Fibroblast of skin of back (primary cell): ENCODE measurements around the gene WDR64.

Experiments
- DNase-seq: peaks from one replicate; pipeline ENCODE4 v3.0.0-alpha.2; 2013

Gene WDR64

DNA sequence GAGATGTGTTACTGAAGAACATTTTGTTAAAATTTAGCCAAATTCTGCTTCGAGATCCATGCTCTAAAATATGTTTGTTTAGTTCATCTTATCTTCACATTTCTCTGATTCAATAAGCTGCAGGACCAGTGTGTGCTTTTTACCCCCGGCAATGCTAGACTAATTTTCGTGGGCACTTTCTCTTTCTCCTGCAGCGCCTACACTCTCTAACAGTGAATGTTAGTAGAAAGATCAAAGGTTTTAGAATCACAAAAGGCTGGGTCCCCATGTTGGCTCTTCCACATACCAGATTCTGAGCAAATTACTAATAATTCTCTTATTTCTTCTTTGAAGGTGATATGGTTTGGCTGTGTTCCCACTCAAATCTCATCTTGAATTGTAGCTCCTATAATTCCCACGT, 20.4 kb upstream of the WDR64 start:
- no peak for DNase-seq

DNA sequence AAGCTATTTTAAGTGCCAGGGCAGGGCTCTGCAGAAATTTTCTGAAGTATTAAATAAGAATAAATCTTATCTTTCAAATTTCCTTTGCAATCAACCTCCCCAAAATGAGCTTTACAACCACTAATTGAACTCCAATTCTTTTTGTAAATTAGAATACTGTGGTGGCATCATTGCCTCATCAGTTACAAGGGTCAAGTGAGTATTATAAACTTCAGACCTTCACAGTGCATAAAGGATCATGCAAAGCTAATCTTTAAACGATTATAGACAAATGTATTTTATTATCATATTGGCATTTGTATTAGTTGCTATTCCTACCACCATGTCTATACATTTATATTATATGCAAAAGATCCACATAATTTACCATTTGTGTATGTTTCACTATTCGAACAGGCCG, 19.1 kb upstream of the WDR64 start:
- no peak for DNase-seq

DNA sequence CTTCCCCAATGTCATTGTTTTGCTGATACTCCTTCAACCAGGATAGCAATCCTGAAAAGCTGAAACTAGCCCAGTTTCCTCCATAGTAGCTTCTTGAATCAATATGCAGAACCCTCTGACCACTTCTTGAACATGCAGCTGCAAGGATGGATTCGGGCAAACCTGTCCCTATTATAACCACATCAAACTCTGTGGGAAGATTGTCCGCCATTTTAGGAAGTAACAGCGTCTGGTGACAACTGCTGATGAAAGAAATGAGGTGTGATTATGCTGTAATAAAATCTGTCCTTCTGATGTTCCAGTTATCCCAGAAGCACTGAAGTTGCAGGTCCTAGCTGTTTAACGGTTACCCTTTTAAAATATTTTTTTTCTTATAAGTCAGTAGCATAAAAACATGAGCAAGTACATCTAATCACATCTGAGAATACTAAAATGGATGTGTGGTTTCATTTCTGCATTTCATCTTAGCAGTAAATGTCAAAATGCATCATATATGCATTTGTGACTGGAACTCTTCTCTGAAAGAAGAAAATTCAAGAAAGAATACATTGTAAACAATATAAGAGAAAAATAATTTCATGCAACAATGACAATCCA, 16.4 kb upstream of the WDR64 start:
- no peak for DNase-seq

DNA sequence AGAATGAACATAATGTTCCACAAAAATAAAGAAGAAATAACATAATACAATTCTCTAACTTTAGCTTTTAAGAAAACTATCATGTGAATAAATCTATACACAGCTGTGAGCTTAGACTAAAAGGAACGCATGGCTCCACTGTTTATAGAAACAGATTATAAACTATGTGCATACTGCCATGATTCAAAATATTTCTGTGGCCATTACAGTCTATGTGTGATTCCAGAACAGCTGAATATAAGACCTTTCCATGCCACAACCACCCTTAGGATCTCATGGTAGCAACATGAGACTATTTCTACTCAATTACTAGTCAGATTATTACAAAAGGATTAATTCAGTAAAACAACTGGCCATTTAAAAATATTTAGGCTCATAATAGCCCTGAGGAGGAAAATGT, 15.8 kb upstream of the WDR64 start:
- no peak for DNase-seq

DNA sequence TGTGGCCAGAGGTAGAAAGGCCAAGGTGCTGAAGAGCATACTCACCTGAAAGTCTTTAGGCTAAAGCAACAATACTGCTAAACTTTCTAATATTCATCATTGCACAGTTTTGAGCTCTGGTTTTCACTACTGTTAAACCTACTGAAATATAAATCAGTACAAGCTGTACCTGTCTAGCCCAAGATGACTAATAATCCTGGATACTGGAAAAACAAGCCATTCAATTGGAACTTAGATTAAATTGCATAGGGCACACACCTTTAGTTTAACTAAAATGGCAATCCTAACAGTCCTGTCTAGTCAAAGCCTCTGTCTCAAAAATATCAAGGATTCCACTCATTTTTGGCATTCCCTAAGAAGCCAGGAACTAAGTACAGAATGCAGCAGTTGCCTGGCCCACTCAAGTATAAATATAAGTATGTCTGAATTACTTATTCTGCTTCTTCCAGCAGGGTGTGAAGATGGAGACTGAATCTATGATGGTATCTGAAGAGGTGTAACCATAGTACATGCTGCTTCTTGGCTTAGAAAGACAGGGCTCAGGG, 15.0 kb upstream of the WDR64 start:
- peak; percentile 46 for DNase-seq

DNA sequence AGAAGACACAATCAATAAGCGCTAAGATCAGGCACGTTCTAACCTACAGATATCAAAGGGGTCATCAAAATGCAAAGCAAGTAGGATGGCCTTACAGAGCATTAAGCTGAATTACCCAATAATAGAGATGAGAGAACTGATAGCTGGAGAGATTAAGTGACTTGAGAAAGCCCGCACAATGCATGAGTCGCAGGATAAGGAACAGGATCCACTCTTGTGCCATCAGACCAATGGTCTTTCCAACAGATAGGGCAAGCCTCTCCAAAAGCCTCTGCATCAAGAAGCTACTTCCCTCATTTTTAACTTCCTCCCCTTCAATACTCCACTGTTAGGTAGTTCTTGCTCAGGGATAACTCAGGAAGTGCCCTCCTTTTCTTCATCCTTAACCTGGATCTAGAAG, 14.5 kb upstream of the WDR64 start:
- no peak for DNase-seq

DNA sequence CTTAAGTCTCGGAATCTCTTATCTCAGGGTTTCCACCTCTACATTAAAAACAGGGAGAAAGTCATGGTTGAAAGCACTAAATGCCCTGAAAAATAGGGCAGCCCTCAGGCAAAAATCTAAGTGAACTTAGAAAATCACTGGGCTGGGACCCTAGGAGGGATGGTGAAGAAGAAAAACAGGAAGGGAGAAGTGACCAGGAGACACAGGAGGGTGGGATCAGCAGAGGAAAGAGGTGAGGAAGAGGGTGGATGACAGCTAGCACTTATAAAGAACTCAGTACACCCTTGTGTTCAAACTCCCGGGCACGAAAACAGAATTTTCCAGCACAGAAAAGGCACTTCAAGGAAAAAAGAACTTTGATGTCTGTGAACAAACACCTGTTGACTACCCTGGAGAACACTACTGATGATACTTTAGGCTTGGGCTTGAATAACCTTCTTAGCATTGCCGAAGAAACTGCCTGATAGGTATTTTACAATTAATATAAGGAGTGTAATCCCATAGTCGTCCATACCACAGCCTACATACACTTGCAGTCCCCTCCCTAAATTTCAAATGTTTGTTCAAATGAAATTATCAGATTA, 13.9 kb upstream of the WDR64 start:
- no peak for DNase-seq

DNA sequence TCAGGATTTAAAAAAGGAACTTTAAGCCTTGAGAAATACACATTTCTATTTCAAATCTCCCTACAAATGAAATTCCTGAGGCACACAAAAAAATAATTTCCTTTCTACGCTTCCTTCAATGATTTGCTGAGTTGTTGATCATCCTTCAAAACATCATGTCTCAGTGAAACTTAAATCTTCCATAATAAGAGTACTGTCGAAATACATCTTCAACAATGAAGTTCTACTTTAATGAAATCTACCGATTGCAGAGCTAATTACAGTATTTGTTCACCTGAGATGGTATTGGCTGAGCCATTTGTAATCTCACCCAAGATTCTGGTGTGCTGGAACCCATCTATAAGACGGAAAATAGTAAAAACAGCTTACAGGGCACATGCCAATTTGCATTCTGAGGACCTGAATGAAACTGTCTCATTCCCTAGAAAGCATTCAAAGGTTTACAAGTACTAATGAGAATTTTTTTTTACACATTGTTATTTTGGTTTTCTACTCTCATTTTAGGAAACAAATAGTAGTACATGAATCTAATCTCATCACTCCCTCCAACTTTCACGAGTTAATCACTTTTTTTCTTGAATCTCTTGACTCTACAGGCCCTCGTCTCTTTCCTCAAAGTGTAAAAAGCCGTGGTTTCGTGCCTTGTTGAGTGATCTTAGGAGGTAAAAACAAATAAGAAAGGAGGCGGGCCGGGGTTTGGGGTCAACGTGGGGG, 13.0 kb upstream of the WDR64 start:
- DNase-seq = peak; percentile 46

DNA sequence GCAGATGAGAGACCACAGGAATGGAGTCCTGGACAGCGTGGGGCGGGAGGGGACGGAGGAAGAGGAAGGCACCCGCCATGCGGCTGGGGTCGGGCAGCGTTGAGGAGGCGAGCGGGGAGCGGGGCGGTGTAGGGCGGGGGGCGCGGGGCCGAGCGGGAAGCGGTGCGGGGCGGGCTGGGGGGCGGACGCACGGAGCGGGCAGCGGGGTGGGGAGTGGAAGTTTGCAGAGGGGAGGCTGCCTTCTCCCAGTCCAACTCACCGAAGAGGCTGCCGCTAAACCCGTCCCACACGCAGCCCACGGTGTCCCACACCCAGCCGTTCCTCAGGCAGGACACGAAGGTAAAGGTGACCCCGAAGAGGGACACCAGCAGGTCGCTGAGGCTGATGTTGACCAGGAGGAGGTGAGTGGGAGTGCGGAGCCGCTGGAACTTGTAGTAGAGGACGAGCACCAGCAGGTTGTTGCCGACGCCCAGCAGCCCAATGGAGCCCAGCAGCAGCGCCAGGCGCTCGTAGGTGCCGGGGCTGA, 12.4 kb upstream of the WDR64 start:
- DNase-seq = no peak

DNA sequence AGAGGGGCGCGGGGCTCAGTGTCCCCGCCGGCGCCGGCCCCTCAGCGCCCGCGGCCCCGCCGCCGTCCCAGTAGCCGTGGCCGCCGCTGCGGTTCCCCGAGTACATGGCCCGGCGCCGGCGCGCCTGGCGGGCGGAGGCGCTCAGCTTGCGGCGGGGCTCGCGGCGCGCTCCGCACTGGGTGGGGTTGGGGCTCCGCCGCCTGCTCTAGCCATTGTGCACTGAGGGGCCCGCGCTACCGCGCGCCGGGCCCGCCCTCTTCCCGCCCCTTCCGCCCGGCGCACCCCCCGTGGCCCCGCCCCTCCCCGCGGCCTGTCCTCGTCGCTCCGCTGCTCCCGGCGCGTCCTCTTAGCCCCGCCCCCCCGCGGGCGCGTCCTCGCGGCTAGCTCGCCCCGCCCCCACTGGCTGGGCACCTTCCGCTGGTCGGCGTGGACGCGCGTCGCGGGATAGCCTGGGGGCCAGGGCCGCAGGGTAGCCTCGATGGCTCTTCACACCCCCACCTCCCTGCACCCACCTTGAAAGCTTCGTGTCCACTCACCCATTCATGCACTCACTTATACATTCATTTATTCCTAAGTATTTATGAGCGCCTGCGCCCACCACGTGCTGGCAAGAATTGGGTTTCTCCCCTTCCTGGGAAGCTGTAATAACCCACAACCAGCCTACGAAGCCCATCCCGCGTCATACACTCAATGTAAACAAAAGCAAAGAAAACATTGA, 11.8 kb upstream of the WDR64 start, which contains the start of the genes CHML and OPN3:
TSS of gene CHML (minus strand) at position 221 of the 718 bp plus-strand sequence. CDS start 4,603 bp downstream, outside the sequence.
TSS of gene OPN3 (minus strand) at position 221 of the 718 bp plus-strand sequence. CDS start at position 106, 115 bp downstream.
- peak; percentile 86 for DNase-seq

DNA sequence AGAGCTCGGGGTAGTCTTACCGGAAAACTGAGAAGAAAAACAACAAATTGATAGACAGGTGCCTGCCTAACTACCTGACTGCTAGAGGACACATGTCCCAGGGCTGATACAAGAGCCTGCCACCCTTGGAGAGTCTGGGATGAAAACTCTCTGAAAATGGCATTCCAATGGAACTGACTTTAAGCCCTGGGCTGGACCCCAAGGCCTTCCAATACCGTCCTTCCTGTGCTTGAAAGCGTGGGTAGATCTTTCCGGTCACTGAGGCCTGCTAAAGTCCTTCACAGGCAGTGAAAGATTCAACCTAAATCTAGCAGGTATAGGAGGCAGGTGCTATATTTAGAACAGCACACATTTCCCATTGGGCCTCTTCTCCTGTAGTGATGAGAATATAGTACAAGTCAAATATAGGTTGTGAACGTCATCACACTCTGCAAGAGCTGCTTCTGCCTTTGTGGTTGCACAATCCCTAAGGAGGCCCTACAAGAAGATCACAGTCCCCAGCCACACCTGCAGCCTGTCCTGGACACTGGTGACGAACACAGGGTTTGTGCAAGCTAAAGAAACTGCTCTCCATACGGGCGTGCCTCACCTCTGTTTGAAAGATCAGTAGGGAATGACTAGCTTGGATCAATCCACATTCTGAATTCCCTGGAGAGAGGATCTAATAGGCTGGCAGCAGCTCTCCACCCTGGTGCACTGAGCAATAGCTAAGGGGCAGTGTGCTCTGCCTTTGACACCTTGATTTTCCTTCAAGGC, 11.0 kb upstream of the WDR64 start:
- peak; percentile 3 for DNase-seq

DNA sequence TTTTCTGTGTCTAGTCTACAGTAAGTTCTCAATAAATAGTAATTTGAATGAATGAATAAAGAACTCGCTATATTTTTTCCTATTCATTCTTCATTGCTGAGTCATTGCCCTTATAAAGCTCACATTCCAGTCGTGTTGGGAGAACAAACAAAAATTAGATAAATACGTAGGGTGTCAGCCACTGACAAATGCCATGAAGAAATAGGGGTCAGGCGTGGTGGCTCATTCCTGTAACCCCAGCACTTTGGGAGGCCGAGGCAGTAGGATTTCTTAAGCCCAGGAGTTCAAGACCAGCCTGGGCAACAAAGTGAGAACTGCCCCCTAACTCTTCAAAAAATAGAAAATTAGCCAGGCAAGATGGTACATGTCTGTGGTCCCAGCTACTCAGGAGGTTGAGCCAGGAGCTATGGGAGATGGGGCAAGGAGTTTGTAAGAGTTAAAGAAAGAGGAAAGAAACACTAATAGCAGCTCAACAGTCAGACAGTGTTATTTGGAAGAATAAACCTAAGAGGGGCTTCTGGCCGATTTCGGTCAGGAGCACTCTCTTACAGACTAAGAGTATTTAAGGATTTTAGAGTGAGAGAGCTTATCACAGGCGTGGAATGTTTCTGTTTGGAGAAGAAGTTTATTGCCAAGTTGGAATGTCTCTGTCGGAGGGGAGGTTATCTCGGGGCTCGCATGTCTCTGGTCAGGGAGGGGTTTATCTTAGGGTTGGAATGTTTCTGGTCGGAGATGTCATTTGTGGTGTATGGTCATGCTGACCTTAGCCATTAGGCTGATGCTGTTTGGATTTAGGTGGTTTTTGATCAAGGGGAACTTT, 10.1 kb upstream of the WDR64 start:
- peak; percentile 83 for DNase-seq

DNA sequence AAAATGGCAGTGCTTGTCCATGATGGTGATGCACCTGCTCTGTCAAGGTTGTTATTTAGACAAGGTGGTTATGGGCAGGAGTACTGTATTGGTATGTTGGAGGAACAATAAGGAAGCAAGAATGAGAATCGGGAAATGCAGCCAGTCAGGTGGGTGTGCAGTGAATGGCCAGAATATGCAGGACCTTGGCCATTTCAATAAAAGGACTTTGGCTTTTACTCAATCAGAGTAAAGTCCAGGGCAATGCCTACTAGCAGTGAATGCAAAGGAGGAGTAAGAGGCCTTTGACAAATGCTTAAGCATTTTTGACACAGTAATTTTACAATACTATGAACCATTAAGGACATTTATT, 9.5 kb upstream of the WDR64 start:
- no peak for DNase-seq

DNA sequence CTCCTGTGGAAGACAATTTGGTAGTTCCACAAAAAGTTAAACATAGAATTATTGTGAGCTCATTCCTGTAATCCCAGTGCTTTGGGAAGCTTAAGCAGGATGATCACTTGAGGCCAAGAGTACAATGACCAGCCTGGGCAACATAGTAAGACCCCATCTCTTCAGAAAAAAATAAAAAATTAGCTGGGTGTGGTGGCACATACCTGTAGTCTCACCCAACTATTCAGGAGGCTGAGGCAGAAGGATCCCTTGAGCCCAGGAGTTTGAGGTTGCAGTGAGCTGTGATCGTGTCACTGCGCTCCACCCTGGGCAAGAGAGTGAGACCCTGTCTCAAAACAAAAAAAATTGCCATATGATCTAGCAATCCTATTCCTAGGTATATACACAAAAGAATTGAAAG, 7.8 kb upstream of the WDR64 start:
- no peak for DNase-seq

DNA sequence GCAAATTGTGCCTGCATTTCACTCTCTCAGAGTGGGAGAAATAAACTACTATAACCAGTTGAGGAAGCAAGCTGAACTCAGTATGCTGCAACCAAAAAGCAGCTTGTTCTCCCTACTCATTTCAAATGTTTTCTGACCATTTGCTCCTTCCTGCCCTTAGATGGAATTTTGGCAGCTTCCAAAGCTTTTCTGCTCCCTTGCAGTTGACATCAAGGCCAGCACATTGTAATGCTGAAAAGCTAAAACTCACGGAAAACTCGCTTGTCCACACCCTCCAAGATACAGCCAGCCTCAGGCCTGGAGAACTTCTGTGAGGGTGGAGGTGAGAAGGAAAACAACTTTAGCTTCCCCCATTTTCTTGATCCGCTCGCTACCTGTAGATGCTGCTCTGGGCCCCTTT, 6.9 kb upstream of the WDR64 start:
- no peak for DNase-seq

DNA sequence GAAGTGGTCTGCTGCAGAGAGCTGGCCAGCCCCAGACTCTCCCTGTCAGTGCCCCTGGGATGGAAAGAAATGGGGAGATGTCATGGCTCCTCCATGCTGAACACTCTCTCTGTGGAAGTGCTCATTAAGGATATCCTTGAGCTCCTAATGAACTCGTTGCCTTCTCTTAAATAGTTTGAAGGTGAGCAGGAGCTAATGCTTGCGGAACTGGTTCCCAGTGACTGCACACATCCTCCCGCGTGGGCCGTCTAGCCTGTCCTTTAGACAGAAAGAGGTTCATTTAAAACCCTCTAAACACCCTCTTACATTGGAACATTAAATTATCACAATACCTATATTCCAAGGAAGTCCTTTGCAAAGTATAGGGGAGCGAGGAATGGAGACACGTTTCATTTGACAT, 5.9 kb upstream of the WDR64 start:
- no peak for DNase-seq

DNA sequence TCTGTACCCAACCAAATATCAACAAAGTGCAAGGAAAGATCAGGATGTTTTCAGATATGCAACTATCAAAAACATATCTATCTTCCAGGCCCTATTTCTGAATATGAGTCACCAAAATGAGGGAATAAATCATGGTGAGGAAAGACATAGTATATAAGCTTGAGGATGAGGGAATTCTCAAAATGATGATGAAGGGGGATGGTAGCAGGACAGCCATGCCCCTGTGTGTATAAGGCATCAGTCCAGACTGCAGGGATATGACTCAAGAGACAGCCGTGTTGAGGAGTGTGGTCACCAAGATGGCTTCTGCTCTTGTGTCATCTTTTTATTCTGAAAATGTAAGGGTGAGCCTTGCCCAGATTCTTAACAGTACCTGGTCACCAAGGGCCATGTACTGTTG, 4.4 kb upstream of the WDR64 start:
- peak; percentile 84 for DNase-seq

DNA sequence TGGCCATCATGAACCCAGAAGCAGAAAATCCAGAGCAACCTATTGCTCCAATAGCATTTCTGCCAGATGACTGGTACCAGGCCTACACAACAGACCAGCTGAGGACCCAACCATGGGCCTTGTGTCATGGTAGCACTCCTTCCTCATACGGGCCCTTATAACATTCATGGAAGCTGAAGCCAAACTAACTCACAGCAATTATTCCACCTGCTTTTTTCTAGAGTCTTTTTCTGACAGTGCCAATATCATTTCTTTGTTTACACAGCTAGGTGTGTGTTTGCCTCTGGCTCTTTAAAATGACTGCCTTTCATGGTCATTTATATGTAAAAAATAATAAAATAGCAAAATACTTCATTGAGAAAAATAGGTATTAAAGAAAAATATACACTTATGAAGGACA, 3.9 kb upstream of the WDR64 start:
- no peak for DNase-seq

DNA sequence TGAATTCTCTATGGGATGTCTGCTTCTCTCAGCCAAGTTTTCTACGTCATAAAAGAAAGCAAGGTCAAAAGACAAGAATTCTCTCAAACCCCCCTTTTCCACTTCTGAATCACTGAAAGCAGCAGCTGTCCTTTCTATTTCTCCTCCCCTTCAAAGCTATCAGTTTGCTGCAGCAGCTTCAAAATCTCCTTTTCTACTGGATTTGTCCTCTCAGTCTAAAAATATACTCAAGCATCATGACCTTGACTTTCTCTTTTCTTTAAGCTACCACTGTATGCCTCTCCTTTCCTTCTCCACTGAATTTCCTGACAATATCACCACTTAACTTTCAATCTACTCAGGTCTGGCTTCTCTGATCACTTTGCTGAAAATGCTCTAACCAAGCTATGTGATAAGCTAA, 1.9 kb downstream of the WDR64 start:
- DNase-seq = no peak

DNA sequence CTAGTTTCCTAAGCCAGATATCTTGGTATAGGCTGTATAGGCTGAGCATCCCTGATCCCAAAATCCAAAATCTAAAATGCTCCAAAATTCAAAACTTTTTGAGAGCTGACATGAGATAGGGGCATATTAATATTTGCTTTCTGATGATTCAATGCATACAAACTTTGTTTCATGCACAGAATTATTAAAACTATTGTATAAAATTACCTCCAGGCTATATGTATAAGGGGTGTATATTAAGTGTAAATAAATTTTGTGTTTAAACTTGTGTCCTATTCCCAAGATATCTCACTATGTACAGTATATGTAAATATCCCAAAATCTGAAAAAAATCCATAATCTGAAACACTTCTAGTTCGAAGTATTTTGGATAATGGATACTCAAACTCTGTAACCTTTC, 2.6 kb downstream of the WDR64 start:
- DNase-seq = no peak

DNA sequence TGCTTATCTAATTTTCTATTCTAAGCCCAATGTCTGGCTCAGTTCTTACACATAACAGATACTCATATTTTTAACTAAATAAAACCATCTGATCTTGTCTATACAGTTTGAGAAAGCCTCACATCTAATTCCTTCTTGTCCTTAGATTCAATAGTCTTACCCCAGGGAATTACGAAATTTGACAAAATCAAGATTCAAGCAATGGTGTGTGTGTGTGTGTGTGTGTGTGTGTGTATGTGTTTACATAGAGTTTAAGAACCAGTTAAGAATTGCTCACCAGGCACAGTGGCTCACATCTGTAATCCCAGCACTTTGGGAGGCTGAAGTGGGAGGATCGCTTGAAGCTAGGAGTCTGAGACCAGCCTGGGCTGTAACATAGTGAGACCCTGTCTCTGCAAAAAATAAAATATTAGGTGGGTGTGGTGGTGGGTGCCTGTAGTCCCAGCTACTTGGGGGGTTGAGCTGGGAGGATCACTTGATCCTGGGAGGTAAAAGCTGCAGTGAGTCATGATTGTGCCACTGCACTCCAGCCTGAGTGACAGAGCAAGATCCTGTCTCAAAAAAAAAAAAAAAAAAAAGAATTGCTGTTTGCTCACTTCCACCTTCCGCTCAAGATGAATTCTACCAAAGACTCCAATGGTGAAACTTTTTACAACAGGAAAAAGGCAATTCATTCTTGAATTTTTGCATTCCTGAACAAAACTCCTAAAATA, 6.2 kb downstream of the WDR64 start:
- DNase-seq = peak; percentile 27
